ENCODE data around the gene SUSD6. TPM values are rescaled to one million over a fixed set of nuclear protein-coding genes. Genes with fewer than 3 reads are reported as not detected.

The SUSD6 gene
- total RNA-seq, 1 experiment from 2014 or later: 3.7 TPM

- Mint-ChIP-seq H3K27me3 (ENCODE audit: low read depth) (no peaks in the 10 kb centered on the region; the same call in 1 of the 2 replicates), H3K9me3 (no peaks in the 10 kb centered on the region; a peak in 1 of 5 replicates), H3K27ac (no peak overlapping the region), H3K36me3 (ENCODE audit: insufficient read depth in 1 of 3, low read depth in 3 of 3) (no peaks in the 10 kb centered on the region), H3K4me1 (peaks cover 15 to 16% of the 10 kb centered on the region in 2 experiments), H3K4me3 (no peak overlapping the region)
- H4K8ac ChIP-seq (replicated peaks; ENCODE audit: insufficient read length, low read depth, low read length): no peak overlapping the region
- no peak overlapping the region for H2BK15ac ChIP-seq (ENCODE audit: low read depth, low read length)
- no peak overlapping the region for H2BK5ac ChIP-seq (ENCODE audit: insufficient read length, low read length)
- H3K56ac ChIP-seq (ENCODE audit: insufficient read length, low read depth, low read length): no peak overlapping the region
- TF ChIP-seq CTCF (conservative IDR thresholded peaks at IDR 0.05): no peak
- H3K4ac ChIP-seq (ENCODE audit: low read depth, low read length): no peak overlapping the region
- no peak overlapping the region for H2BK20ac ChIP-seq (ENCODE audit: low read depth, low read length, poor library complexity, severe bottlenecking)
- H2AK5ac ChIP-seq (ENCODE audit: insufficient read length, low read length): no peak overlapping the region
- no CpG with 5 or more reads among the region's 2 CpGs for WGBS (ENCODE audit: extremely low coverage, insufficient read length, low lambda C conversion rate)
- DNase-seq: no peak
- H3K79me1 ChIP-seq (ENCODE audit: insufficient read depth, low read depth, low read length, poor library complexity, severe bottlenecking): no peaks in the 10 kb centered on the region
- H3K9me3 ChIP-seq (ENCODE audit: control insufficient read depth, low read depth, low read length): no peaks in the 10 kb centered on the region
- no peak overlapping the region for H2BK12ac ChIP-seq (ENCODE audit: insufficient read length, low read depth, low read length)
- H3K27ac ChIP-seq (ENCODE audit: insufficient read length, low read depth, low read length): no peak overlapping the region
- H3K27me3 ChIP-seq (ENCODE audit: insufficient read depth, low read length): no peaks in the 10 kb centered on the region
- no peak overlapping the region for H3T11ph ChIP-seq (ENCODE audit: low read length)
- no peak overlapping the region for H3K4me2 ChIP-seq (ENCODE audit: insufficient read depth, insufficient read length, low read length)
- no peak overlapping the region for H3K23ac ChIP-seq (ENCODE audit: insufficient read length, low read depth, low read length)
- no peak overlapping the region for H4K5ac ChIP-seq (ENCODE audit: insufficient read length, low read depth, low read length)
- no peak overlapping the region for H2AFZ ChIP-seq (ENCODE audit: low read length)
- no peaks in the 10 kb centered on the region for H3K79me2 ChIP-seq (ENCODE audit: insufficient read depth, low read length)
- H2BK120ac ChIP-seq (ENCODE audit: low read depth, low read length, poor library complexity, severe bottlenecking): no peak overlapping the region
- H3K14ac ChIP-seq (ENCODE audit: insufficient read depth, low read length): no peak overlapping the region
- no peak overlapping the region for H4K91ac ChIP-seq (ENCODE audit: insufficient read length, low read depth, low read length)
- H3K9ac ChIP-seq (ENCODE audit: extremely low read depth, insufficient read length, low read length): no peak overlapping the region
- no peak overlapping the region for H3K18ac ChIP-seq (ENCODE audit: insufficient read length, low read depth, low read length)
- no peaks in the 10 kb centered on the region; the same call in 1 of the 2 replicates for H3K4me1 ChIP-seq (ENCODE audit: insufficient read depth, low read length)
- H4K20me1 ChIP-seq (ENCODE audit: control insufficient read depth, insufficient read depth, insufficient read length): no peaks in the 10 kb centered on the region
- no peaks in the 10 kb centered on the region for H3K23me2 ChIP-seq (ENCODE audit: insufficient read length, low read depth, low read length, poor library complexity, severe bottlenecking)
Observed at GRCh38 chr14:69755784-69756183, 144.4 kb downstream of the SUSD6 start.
